GM19395 (cell line): ENCODE measurements around the gene NCK2.

Source experiments
- ATAC-seq: cut with Tn5 transposase; IDR thresholded peaks from one replicate; pipeline ENCODE4 v1.9.1; 2021; ENCODE audit warnings: mild to moderate bottlenecking, moderate library complexity; ENCODE audit not compliant: unreplicated experiment

Gene NCK2

GRCh38 chr2:105910497-105911238 is 166.0 kb downstream of the NCK2 start:
- ATAC-seq = no peak

DNA sequence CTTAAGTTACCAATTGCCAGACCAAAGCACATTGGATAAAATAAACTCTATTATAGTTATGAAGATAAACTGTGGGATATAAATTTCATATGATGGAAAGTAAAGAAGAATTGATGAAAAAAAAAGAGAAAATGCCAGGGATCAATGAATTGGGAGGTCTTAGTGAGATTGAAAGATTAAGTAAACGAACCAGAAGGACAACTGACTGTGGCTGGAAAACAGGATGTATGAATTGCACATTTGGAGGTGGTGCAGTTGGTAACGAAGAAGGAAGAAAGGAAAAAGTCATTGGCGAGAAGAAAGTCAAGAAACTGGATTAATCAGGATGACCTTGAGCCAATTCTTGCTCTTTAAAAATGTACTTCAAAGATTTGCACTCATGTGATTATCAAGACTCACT is 166.7 kb downstream of the NCK2 start:
- no peak for ATAC-seq

DNA sequence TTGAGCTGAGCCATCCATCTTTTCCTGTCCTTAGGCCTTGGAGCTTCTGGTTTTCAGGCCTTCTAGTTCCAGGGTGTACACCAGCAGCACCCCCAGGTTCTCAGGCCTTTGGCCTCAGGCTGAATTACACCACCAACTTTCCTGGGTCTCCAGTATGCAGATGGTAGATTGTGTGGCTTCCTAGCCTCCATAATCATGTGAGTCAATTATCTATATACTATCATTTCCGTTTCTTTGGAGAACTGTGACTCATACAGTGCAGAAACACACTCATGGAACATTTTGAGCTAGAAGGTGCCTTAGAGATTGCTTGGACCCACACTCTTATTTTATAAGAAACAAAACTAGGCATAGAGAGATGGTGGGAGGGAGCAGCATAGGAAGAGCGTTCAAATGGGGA is 167.4 kb downstream of the NCK2 start:
- no peak for ATAC-seq

- ATAC-seq = peak; percentile 89
Measured at GRCh38 chr2:105915005-105915558, 170.4 kb downstream of the NCK2 start.

DNA sequence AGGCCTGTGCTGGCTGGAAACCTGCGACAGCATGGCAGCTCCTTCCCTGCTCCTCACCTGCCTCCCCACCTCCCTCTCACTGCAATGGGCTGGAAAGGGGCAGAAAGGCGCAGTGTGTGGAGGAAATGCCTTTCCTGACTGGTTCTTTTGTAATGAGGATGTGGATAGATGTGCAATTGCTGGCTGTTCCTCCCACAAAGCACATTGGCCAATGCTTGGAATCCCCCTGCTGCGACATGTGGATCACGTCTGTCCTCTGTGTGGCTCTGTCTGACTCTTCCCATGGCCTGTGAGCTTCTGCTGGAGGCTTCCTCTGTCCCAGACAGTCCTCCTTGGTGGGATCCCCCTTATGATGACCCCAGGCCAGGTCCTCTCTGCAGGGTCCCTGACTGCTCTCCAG is 172.5 kb downstream of the NCK2 start:
- no peak for ATAC-seq

DNA sequence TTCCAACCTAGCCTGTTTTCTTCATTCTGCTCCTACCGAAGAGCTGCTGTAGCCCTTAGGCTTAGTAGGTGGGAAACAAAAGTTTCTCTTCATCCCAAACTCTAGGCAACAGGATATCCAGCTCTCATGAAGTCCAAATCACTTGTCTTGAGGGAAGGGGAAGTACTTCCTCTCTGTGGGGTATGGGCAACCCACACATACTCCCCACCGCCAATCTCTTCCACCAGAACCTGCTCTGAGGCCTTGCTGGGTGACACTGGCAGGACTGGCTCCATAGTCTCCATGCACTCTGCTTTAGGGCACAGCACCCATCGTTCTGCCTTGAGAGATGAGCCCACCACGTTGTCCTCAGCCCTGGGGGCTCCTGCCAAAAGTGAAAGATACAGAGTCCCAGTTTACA is 173.0 kb downstream of the NCK2 start:
- no peak for ATAC-seq

- no peak for ATAC-seq
Measured at GRCh38 chr2:105919191-105919811, 174.6 kb downstream of the NCK2 start.

- ATAC-seq = no peak
Measured at GRCh38 chr2:105919826-105920225, 175.1 kb downstream of the NCK2 start.

DNA sequence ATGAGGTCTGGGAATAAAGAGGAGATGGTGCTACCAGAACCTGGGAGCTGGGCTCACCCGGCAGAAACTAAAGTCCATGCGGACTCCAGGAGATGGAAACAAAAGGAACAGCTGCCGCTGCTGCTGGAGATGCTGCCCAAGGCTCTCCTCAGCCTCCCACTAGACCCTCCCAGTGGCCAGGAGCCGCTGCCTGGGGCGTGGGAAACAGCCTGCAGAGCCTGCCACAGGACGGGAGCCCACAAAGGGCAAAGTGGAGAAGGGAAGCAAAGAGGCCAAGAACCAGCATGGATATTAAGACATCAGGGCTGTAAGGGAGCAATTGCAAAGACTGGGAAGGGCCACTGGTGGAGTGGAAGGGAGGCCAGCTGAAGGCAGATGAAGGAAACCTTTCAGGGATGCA is 179.6 kb downstream of the NCK2 start:
- no peak for ATAC-seq

DNA sequence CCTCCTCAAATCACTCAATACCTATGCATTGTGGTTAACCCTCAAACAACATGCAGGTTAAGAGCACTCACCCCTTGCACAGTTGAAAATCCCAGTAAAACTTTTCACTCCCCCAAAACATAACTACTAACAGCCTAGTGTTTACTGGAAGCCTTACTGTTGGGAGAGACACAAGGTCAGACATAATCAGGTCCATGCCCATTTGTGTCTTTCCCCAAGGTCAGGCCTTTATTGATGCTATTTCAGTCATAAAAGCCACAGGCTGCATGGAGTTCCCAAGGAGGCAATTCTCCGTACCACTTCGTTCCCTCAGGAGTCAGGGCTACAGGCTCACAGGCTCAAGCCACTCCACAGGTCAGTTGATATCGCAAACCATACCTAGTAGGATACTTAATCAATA is 180.2 kb downstream of the NCK2 start:
- ATAC-seq = no peak

GRCh38 chr2:105925390-105925789 is 180.7 kb downstream of the NCK2 start:
- ATAC-seq = no peak

- ATAC-seq = no peak
Measured at GRCh38 chr2:105926960-105927678, 182.4 kb downstream of the NCK2 start.

DNA sequence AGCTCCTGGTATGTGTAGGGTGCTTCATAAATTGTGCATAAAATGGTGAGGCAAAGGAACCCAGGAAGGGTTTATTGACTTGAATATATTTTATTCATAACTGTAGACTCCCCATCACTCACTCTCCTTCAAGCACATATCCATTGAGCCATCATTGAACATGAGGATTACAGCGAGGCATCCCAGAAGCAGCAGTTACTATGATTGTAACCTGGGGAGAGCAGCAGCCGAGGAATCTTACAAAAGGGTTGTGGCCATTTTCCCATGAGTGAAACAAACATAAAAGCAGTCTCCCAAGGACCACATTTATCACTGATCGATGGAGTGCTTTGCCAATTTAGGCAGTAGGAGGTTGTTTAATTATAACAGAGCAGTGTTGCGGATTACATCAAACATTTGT is 183.4 kb downstream of the NCK2 start:
- no peak for ATAC-seq

DNA sequence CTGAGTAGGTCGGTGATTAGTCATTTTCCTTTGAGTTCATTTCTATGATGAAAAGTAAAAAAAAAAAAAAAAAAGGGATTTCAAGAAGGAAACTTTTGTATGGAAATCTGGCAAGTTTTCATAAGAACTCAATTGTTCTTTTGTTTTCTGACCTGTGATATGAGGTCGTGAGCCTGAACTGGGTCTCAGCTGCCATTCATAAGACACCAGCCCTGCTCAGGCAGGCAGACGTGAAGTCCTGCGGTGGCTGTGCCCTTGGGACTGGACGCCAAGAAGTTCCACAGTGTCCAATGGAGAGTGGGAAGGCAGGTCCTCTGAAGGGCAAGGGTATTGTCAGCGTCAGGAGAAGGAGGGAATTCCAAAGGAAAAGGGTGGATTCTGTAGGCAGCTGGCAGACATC is 183.9 kb downstream of the NCK2 start:
- no peak for ATAC-seq

GRCh38 chr2:105929516-105929915 is 184.8 kb downstream of the NCK2 start:
- ATAC-seq = no peak

DNA sequence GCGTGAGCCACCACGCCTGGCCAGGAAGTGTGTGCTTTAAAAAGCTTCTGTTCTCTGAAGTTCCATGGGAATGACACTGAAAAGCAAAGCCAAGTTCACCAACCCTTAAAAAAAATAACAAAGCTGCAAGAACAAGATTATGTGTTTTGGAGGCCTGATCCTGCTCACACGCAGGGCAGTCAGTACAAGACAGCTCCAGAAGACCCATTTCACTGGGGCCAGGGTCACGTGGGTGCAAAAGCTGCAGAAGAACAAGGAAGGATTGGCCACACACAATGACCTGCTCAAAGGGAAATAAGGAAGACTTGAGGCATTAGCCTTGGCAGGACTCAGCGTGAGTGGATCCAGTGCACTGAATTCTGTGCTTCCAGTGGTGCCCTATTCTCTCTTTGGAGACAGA is 187.9 kb downstream of the NCK2 start:
- ATAC-seq = no peak

GRCh38 chr2:105933906-105934305 is 189.2 kb downstream of the NCK2 start:
- no peak for ATAC-seq

GRCh38 chr2:105934467-105934866 is 189.8 kb downstream of the NCK2 start:
- ATAC-seq = no peak

- ATAC-seq = no peak
Measured at GRCh38 chr2:105935063-105935462, 190.4 kb downstream of the NCK2 start.

DNA sequence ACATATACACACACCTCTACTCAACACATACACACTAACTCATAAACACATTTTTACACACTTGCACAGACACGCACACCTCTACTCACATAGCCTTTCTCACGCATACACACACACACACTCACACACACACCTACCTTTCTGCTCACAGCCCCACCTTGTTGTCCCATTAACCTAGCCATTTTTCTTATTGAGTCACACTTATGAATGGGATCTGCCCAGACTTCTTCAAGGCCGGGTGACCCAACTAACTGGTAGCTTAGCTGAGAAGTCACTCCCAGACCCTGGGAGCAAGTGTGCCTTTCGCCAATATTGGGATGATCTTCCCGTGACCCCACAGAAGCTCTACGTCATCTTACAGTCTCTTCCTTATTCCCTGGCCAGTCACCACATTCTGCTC is 192.2 kb downstream of the NCK2 start:
- ATAC-seq = no peak

DNA sequence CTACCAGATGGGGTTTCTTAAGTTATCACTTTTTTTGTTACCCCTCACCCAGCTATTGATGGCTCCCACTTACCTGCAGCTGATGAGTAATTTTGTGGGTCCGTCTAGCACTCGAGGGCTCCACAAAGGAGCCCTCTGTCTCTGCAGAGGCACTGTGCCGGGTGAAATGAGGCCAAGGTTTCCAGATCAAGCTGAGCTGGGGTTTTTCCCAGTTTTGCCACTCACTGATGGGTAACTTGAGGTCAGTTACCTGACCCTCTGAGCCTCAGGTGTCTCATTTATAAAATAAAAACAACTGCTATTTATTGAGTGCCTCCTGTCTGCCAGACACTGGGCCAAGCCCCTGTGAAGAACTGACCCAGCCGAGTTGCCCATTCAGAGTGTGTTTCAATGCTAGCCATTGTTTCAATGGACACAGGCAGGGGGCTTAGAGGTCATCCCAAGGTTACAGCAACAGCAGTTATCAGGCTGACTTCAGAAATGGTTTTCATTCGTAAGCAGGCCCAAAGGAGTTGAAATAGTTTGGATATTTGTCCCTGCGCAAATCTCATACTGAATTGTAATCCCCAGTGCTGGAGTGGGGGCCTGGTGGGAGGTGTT is 192.9 kb downstream of the NCK2 start:
- no peak for ATAC-seq
